ENCODE measurements around the gene CHKA.

Gene CHKA

DNA sequence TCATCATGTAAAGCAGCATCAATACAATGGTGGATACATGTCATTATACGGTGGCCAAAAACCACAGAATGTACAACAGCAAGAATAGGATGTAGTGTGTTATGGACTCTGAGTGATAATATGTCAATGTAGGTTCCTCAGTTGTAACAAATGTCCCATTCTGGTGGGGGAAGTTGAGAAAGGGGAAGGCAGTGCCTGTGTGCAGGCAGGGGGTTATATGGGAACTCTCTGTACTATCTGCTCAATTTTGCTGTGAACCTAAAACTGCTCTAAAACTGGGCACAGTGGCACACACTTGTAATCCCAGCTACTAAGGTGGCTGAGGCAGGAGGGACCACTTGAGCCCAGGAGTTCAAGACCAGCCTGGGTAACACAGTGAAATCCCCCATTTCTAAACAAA lies 5.9 kb downstream of the CHKA start:
- no peak overlapping the region for H3K4me3 ChIP-seq (ENCODE audit: low read length)
- TF ChIP-seq EZH2phosphoT487 (IDR thresholded peaks at IDR 0.05; ENCODE audit: low read length): no peak
- no peak for TF ChIP-seq EZH2 (optimal IDR thresholded peaks at IDR 0.05; ENCODE audit: low read depth, low read length)
- TF ChIP-seq, protein P1, sequence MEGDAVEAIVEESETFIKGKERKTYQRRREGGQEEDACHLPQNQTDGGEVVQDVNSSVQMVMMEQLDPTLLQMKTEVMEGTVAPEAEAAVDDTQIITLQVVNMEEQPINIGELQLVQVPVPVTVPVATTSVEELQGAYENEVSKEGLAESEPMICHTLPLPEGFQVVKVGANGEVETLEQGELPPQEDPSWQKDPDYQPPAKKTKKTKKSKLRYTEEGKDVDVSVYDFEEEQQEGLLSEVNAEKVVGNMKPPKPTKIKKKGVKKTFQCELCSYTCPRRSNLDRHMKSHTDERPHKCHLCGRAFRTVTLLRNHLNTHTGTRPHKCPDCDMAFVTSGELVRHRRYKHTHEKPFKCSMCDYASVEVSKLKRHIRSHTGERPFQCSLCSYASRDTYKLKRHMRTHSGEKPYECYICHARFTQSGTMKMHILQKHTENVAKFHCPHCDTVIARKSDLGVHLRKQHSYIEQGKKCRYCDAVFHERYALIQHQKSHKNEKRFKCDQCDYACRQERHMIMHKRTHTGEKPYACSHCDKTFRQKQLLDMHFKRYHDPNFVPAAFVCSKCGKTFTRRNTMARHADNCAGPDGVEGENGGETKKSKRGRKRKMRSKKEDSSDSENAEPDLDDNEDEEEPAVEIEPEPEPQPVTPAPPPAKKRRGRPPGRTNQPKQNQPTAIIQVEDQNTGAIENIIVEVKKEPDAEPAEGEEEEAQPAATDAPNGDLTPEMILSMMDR (IDR thresholded peaks at IDR 0.05; ENCODE audit: low read length): no peak
- H3K4me1 ChIP-seq (ENCODE audit: low read length): peaks cover 5% of the 10 kb centered on the region; the same call in 1 of the 2 replicates
- H3K36me3 ChIP-seq (replicated peaks; ENCODE audit: insufficient read depth, low read length): no peaks in the 10 kb centered on the region
- H3K9me3 ChIP-seq (replicated peaks; ENCODE audit: insufficient read depth, low read length): no peaks in the 10 kb centered on the region
- no peak overlapping the region for H3K27ac ChIP-seq (ENCODE audit: low read length)
- no peak for DNase-seq
- H3K79me2 ChIP-seq (ENCODE audit: low read length): peaks cover 89% of the 10 kb centered on the region
- no peaks in the 10 kb centered on the region for H3K27me3 ChIP-seq (replicated peaks; ENCODE audit: insufficient read depth, low read length)
- no peak overlapping the region for H3K9ac ChIP-seq (ENCODE audit: low read length)
- H3K4me2 ChIP-seq (ENCODE audit: low read depth, low read length): no peak overlapping the region
- peaks cover 2% of the 10 kb centered on the region; the same call in 1 of the 2 replicates for H3F3A ChIP-seq (ENCODE audit: insufficient read depth, low read length)
- H4K20me1 ChIP-seq (ENCODE audit: insufficient read depth, low read length): no peaks in the 10 kb centered on the region; the same call in 1 of the 2 replicates
- no peaks in the 10 kb centered on the region for H3K9me2 ChIP-seq (replicated peaks; ENCODE audit: insufficient read depth, low read length)
- no peak overlapping the region for H2AFZ ChIP-seq (ENCODE audit: low read length)

DNA sequence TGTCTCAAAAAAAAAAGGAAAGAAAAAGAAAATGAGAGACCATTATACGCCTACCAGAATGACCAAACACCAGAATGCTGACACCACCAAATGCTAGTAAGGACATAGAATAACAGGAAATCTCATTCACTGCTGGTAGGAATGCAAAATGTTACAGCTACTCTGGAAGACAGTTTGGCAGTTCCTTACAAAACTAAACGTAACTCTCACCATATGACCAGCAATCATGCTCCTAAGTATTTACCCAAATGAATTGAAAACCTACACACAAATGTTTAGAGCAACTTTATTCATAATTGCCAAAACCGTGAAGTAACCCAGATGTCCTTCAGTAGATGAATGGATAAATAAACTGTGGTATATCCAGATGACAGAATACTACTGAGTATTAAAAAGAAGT lies 7.2 kb downstream of the CHKA start:
- Histone ChIP-seq H3K4me2 (ENCODE audit: low read depth, low read length) (no peak overlapping the region), H3K4me1 (ENCODE audit: low read length) (no peaks in the 10 kb centered on the region), H3K27ac (ENCODE audit: low read length) (no peak overlapping the region), H3K9me2 (replicated peaks; ENCODE audit: insufficient read depth, low read length) (no peaks in the 10 kb centered on the region), H3K79me2 (ENCODE audit: low read length) (peaks cover 86% of the 10 kb centered on the region), H4K20me1 (ENCODE audit: insufficient read depth, low read length) (no peaks in the 10 kb centered on the region; the same call in 1 of the 2 replicates), H2AFZ (ENCODE audit: low read length) (no peak overlapping the region), H3K9me3 (replicated peaks; ENCODE audit: insufficient read depth, low read length) (no peaks in the 10 kb centered on the region), H3K27me3 (replicated peaks; ENCODE audit: insufficient read depth, low read length) (no peaks in the 10 kb centered on the region), H3K36me3 (replicated peaks; ENCODE audit: insufficient read depth, low read length) (no peaks in the 10 kb centered on the region), H3K4me3 (ENCODE audit: low read length) (no peak overlapping the region), H3K9ac (ENCODE audit: low read length) (no peak overlapping the region), H3F3A (ENCODE audit: insufficient read depth, low read length) (no peaks in the 10 kb centered on the region; the same call in 1 of the 2 replicates)
- no peak for DNase-seq
- TF ChIP-seq, protein P1 (IDR thresholded peaks at IDR 0.05; ENCODE audit: low read length): no peak
- no peak for TF ChIP-seq EZH2phosphoT487 (IDR thresholded peaks at IDR 0.05; ENCODE audit: low read length)
- TF ChIP-seq EZH2 (optimal IDR thresholded peaks at IDR 0.05; ENCODE audit: low read depth, low read length): no peak

DNA sequence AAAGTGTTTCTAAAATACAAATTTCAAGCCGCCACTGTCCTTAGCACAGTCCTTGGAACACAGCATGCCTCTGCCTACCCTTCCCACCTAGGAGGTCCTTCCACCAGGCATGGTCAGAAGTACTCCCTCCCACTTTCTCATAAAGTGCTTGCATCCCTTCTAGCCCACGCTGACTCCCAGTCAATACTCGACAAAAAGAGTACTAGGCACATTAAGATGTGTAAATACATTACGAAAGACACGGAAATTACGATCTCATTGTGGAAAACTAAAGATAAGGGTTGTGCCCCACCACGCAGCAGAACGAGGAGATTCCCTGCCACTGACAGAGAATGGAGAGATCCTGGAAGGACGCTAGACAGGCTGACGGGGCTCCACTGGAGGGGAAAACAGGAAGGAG lies 13.5 kb downstream of the CHKA start:
- H3K36me3 ChIP-seq (replicated peaks; ENCODE audit: insufficient read depth, low read length): no peaks in the 10 kb centered on the region
- H3K9me3 ChIP-seq (replicated peaks; ENCODE audit: insufficient read depth, low read length): no peaks in the 10 kb centered on the region
- no peaks in the 10 kb centered on the region for H3F3A ChIP-seq (ENCODE audit: insufficient read depth, low read length)
- H3K4me3 ChIP-seq (ENCODE audit: low read length): no peak overlapping the region
- TF ChIP-seq, protein P1 (IDR thresholded peaks at IDR 0.05; ENCODE audit: low read length): no peak
- TF ChIP-seq EZH2 (optimal IDR thresholded peaks at IDR 0.05; ENCODE audit: low read depth, low read length) (no peak), EZH2phosphoT487 (IDR thresholded peaks at IDR 0.05; ENCODE audit: low read length) (no peak)
- no peak overlapping the region for H3K9ac ChIP-seq (ENCODE audit: low read length)
- H3K4me2 ChIP-seq (ENCODE audit: low read depth, low read length): no peak overlapping the region
- no peaks in the 10 kb centered on the region for H4K20me1 ChIP-seq (ENCODE audit: insufficient read depth, low read length)
- peaks cover 80% of the 10 kb centered on the region for H3K79me2 ChIP-seq (ENCODE audit: low read length)
- no peak overlapping the region for H2AFZ ChIP-seq (ENCODE audit: low read length)
- DNase-seq: no peak
- H3K27ac ChIP-seq (ENCODE audit: low read length): no peak overlapping the region
- H3K4me1 ChIP-seq (ENCODE audit: low read length): no peaks in the 10 kb centered on the region
- H3K27me3 ChIP-seq (replicated peaks; ENCODE audit: insufficient read depth, low read length): no peaks in the 10 kb centered on the region
- no peaks in the 10 kb centered on the region for H3K9me2 ChIP-seq (replicated peaks; ENCODE audit: insufficient read depth, low read length)

Data from MM.1S (cell line).